Uterus (tissue), 4 donors: ENCODE measurements around the gene PDE1C. TPM values are rescaled to one million over a fixed set of nuclear protein-coding genes. Genes with fewer than 3 reads are reported as not detected.

Experiments used
- DNase-seq, 2 donors: peaks; one replicate each; pipeline ENCODE4 v3.0.0-alpha.2; 2019 to 2020
- H3K27ac ChIP-seq, 2 donors: fragments of 200-600 bp; sonication (generic); 1 replicate in 1 of 2; 2 replicates in 1 of 2; pipeline ENCODE4 v1.5.1; 2016 to 2018
- H3K27me3 ChIP-seq, 2 donors: fragments of 200-600 bp; sonication (generic); one replicate each; pipeline ENCODE4 v1.5.1; 2018 to 2019; ENCODE audit warnings: control low read depth in 1 of 2
- H3K36me3 ChIP-seq, 2 donors: fragments of 200-600 bp; sonication (generic); one replicate each; pipeline ENCODE4 v1.5.1; 2019; ENCODE audit warnings: control low read depth in 1 of 2
- H3K4me1 ChIP-seq, 2 donors: fragments of 200-600 bp; sonication (generic); one replicate each; pipeline ENCODE4 v1.5.1; 2018 to 2019; ENCODE audit warnings: control low read depth in 1 of 2
- H3K4me3 ChIP-seq, 2 donors: fragments of 200-600 bp; sonication (generic); 1 replicate in 1 of 2; 2 replicates in 1 of 2; pipeline ENCODE4 v1.5.1; 2018 to 2019; ENCODE audit warnings: mild to moderate bottlenecking in 1 of 2
- H3K9me3 ChIP-seq, 2 donors: fragments of 200-600 bp; sonication (generic); one replicate each; pipeline ENCODE4 v1.5.1; 2019; ENCODE audit warnings: control low read depth in 1 of 2
- POLR2A ChIP-seq, 2 donors: fragments of 450-650 bp; IDR thresholded peaks; one replicate each; pipeline ENCODE4 v1.6.1; 2016; ENCODE audit warnings: antibody characterized with exemption in 2 of 2, mild to moderate bottlenecking in 1 of 2, moderate library complexity in 1 of 2
- intact Hi-C: fragments of 100-400 bp; cut with DNase I; formaldehyde crosslinking; loops from one replicate; pipeline ENCODE4 v1.15.1; 2023; ENCODE audit warnings: low total_unique reads
- total RNA-seq, 4 donors: library from RNA; depleted of rRNA in 3 of 4; stranded (reverse); fragments of >200 nt in 3 of 4; gene quantifications; one replicate each; pipeline versions ENCODE4 v1.1.0 to v1.2.4, GENCODE V29; 2014 to 2023
- TF ChIP-seq, protein P1 (sequence below), 4 experiments: fragments of 200-600 bp in 2 of 4; fragments of 450-650 bp in 2 of 4; sonication (generic) in 2 of 4; IDR thresholded peaks; one replicate each; pipeline ENCODE4 v1.5.1; 2016 to 2019; ENCODE audit warnings: antibody characterized with exemption in 4 of 4, mild to moderate bottlenecking in 2 of 4, moderate library complexity in 1 of 4
- donor health status: DM: yes; HTN: yes; CAD: no.

PDE1C gene
- total RNA-seq, 4 donors from 2014 or later, result 5.9 to 26.4 (median 13.7) TPM

GRCh38 chr7:31716355-31716754 is 353.9 kb downstream of the PDE1C start:
- Histone ChIP-seq H3K27me3 (no peaks in the 10 kb centered on the region), H3K4me3 (no peak overlapping the region), H3K36me3 (no peaks in the 10 kb centered on the region), H3K27ac (no peak overlapping the region), H3K9me3 (no peaks in the 10 kb centered on the region), H3K4me1 (no peaks in the 10 kb centered on the region)
- TF ChIP-seq POLR2A (IDR thresholded peaks at IDR 0.05), result no peak
- TF ChIP-seq, protein P1, sequence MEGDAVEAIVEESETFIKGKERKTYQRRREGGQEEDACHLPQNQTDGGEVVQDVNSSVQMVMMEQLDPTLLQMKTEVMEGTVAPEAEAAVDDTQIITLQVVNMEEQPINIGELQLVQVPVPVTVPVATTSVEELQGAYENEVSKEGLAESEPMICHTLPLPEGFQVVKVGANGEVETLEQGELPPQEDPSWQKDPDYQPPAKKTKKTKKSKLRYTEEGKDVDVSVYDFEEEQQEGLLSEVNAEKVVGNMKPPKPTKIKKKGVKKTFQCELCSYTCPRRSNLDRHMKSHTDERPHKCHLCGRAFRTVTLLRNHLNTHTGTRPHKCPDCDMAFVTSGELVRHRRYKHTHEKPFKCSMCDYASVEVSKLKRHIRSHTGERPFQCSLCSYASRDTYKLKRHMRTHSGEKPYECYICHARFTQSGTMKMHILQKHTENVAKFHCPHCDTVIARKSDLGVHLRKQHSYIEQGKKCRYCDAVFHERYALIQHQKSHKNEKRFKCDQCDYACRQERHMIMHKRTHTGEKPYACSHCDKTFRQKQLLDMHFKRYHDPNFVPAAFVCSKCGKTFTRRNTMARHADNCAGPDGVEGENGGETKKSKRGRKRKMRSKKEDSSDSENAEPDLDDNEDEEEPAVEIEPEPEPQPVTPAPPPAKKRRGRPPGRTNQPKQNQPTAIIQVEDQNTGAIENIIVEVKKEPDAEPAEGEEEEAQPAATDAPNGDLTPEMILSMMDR (IDR thresholded peaks at IDR 0.05), result no peak
- intact Hi-C loops, result no loop called here
- DNase-seq, result no peak

DNA sequence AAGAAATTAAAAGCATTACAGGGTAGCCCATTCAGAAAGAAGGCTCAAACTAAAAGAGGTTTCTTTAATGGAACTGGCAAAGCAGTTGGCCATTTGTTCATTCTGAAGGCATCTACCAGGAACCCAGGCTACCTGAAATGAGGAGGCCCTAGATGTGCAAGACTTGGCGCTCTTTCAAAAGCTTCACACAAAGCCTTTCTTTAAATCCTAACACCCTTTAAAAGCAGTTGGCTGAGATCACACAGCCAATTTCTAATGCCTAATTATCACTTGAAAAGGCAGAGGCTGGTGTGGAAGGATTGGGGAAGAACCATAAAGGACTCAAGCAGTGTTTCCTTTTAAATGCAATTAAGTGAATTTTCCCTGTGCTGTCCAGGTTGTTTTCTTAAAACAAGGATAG is 360.0 kb downstream of the PDE1C start:
- DNase-seq, result no peak
- intact Hi-C loops, result no loop called here
- Histone ChIP-seq H3K4me1 (no peaks in the 10 kb centered on the region), H3K36me3 (no peaks in the 10 kb centered on the region), H3K27ac (no peak overlapping the region), H3K27me3 (no peaks in the 10 kb centered on the region), H3K9me3 (no peaks in the 10 kb centered on the region), H3K4me3 (no peak overlapping the region)
- TF ChIP-seq POLR2A (IDR thresholded peaks at IDR 0.05), result no peak
- TF ChIP-seq, protein P1 (IDR thresholded peaks at IDR 0.05), result no peak

DNA sequence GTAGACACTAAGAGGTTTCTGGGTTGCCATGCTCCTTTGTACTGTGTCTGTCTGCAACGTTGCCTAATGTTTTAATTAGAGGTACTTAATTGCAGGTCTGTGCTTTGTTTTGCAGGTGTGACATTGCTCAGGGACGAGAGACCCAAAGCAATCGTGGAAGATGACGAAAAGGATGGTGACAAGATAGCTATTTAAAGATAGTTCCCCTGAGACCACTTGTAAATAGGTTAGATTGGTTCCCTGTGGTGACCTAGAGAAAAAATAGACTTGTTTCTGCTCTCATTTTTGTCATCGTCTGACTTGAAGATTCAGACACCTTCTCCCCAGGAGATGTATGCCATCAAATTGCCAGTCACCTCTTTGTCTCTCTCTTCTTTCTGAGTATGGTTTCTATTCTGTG is 363.1 kb downstream of the PDE1C start:
- Histone ChIP-seq H3K4me3 (no peak overlapping the region), H3K36me3 (no peaks in the 10 kb centered on the region), H3K4me1 (no peaks in the 10 kb centered on the region), H3K27me3 (no peaks in the 10 kb centered on the region), H3K9me3 (no peaks in the 10 kb centered on the region), H3K27ac (no peak overlapping the region)
- intact Hi-C loops, result no loop called here
- TF ChIP-seq POLR2A (IDR thresholded peaks at IDR 0.05), result no peak
- TF ChIP-seq, protein P1 (IDR thresholded peaks at IDR 0.05), result no peak
- no peak for DNase-seq

GRCh38 chr7:31705377-31705776 is 364.8 kb downstream of the PDE1C start:
- Histone ChIP-seq H3K27me3 (no peaks in the 10 kb centered on the region), H3K9me3 (no peaks in the 10 kb centered on the region), H3K4me3 (no peak overlapping the region), H3K4me1 (no peaks in the 10 kb centered on the region), H3K36me3 (no peaks in the 10 kb centered on the region), H3K27ac (no peak overlapping the region)
- TF ChIP-seq, protein P1 (IDR thresholded peaks at IDR 0.05), result no peak
- no peak for TF ChIP-seq POLR2A (IDR thresholded peaks at IDR 0.05)
- intact Hi-C loops, result no loop called here
- no peak for DNase-seq

DNA sequence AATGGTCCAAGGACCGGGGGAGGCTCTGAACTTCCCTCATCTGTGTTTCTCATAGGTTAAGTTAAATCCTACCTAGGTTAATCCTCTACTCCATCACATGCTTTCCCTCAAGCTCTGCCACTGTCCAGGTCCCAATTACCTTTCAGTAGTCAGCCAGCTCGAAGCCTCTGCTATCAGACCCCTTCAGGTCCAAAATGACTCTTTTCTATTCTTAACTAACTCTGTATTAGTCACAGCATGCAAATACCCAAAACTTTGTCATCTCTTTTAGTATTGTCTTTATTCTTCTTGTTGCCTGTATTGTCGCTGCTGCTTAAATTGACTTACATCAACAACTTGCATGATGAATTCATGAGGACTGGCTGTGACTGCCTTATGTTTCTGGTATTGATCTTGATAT is 367.9 kb downstream of the PDE1C start:
- intact Hi-C loops, result no loop called here
- Histone ChIP-seq H3K4me3 (no peak overlapping the region), H3K9me3 (no peaks in the 10 kb centered on the region), H3K27me3 (no peaks in the 10 kb centered on the region), H3K4me1 (no peaks in the 10 kb centered on the region), H3K36me3 (no peaks in the 10 kb centered on the region), H3K27ac (no peak overlapping the region)
- no peak for DNase-seq
- TF ChIP-seq, protein P1 (IDR thresholded peaks at IDR 0.05), result no peak
- TF ChIP-seq POLR2A (IDR thresholded peaks at IDR 0.05), result no peak
